Globus pallidus (tissue), 1 donor: ENCODE results near the gene PLEKHA4.
"Not testable (repeated sequence)": the region's sequence is repeated elsewhere in the genome, so short reads cannot be mapped to it uniquely, and the experiment has no call there.

ENCODE experiments used
- DNase-seq: peaks from one replicate; pipeline ENCODE4 v3.0.0-alpha.2; 2015; ENCODE audit warnings: low spot score

Gene PLEKHA4

GRCh38 chr19:48889496-48889895 is 21.1 kb upstream of the PLEKHA4 start:
- DNase-seq, result not testable (repeated sequence)

- no peak for DNase-seq
These were observed 19.6 kb upstream of the PLEKHA4 start for GRCh38 chr19:48887861-48888612.

GRCh38 chr19:48883726-48884125 is 15.3 kb upstream of the PLEKHA4 start:
- DNase-seq, result no peak

GRCh38 chr19:48881741-48882657 is 13.6 kb upstream of the PLEKHA4 start:
- no peak for DNase-seq

- DNase-seq, result not testable (repeated sequence)
These were observed 11.3 kb upstream of the PLEKHA4 start for GRCh38 chr19:48879696-48880095.

- DNase-seq, result no peak
These were observed 10.7 kb upstream of the PLEKHA4 start for GRCh38 chr19:48879025-48879637.

- no peak for DNase-seq
These were observed 10.0 kb upstream of the PLEKHA4 start for GRCh38 chr19:48878196-48879024.

GRCh38 chr19:48877855-48878195 is 9.4 kb upstream of the PLEKHA4 start:
- no peak for DNase-seq

GRCh38 chr19:48876043-48876981 is 7.9 kb upstream of the PLEKHA4 start:
- DNase-seq, result not testable (repeated sequence)

- DNase-seq, result no peak
These were observed 6.1 kb upstream of the PLEKHA4 start for GRCh38 chr19:48874303-48875135.

GRCh38 chr19:48873476-48874302 is 5.3 kb upstream of the PLEKHA4 start:
- peak; percentile 20 for DNase-seq

GRCh38 chr19:48872884-48873475 is 4.6 kb upstream of the PLEKHA4 start:
- peak; percentile 57 for DNase-seq

GRCh38 chr19:48872182-48872883 is 3.9 kb upstream of the PLEKHA4 start, which contains the start of gene PPP1R15A:
Gene PPP1R15A (plus strand): TSS chr19:48872421. CDS start chr19:48873234, 813 bp downstream.
- DNase-seq, result peak; percentile 96

GRCh38 chr19:48871471-48872181 is 3.2 kb upstream of the PLEKHA4 start:
- not testable (repeated sequence) for DNase-seq

GRCh38 chr19:48870048-48870447 is 1.6 kb upstream of the PLEKHA4 start:
- no peak for DNase-seq

GRCh38 chr19:48867746-48868113 is 687 bp downstream of the PLEKHA4 start:
- no peak for DNase-seq

GRCh38 chr19:48867123-48867745 is 1.2 kb downstream of the PLEKHA4 start:
- no peak for DNase-seq
